ENCODE measurements around the gene PROK1.
"Not testable (repeated sequence)": the region's sequence is repeated elsewhere in the genome, so short reads cannot be mapped to it uniquely, and the experiment has no call there.

Gene PROK1, protein sequence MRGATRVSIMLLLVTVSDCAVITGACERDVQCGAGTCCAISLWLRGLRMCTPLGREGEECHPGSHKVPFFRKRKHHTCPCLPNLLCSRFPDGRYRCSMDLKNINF

GRCh38 chr1:110450929-110451328, at the start of gene PROK1:
PROK1 (plus strand) TSS chr1:110451149; CDS start chr1:110451217, 68 bp downstream.
- DNase-seq = no peak

- no peak for DNase-seq
These were observed 47.1 kb upstream of the PROK1 start for GRCh38 chr1:110403805-110404204.

GRCh38 chr1:110404401-110404800, 46.5 kb upstream of the PROK1 start:
- DNase-seq = no peak

DNA sequence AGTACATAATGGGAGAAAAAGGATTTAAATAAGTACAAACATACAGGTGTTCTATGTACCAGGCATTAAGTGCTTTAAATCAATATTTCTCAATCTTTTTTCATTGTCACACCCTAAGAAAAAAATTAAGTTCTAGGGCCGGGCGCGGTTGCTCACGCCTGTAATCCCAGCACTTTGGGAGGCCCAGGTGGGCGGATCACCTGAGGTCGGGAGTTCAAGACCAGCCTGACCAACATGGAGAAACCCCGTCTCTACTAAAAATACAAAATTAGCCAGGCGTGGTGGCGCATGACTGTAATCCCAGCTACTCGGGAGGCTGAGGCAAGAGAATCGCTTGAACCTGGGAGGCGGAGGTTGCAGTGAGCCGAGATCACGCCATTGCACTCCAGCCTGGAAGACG, 44.5 kb upstream of the PROK1 start:
- DNase-seq = not testable (repeated sequence)

DNA sequence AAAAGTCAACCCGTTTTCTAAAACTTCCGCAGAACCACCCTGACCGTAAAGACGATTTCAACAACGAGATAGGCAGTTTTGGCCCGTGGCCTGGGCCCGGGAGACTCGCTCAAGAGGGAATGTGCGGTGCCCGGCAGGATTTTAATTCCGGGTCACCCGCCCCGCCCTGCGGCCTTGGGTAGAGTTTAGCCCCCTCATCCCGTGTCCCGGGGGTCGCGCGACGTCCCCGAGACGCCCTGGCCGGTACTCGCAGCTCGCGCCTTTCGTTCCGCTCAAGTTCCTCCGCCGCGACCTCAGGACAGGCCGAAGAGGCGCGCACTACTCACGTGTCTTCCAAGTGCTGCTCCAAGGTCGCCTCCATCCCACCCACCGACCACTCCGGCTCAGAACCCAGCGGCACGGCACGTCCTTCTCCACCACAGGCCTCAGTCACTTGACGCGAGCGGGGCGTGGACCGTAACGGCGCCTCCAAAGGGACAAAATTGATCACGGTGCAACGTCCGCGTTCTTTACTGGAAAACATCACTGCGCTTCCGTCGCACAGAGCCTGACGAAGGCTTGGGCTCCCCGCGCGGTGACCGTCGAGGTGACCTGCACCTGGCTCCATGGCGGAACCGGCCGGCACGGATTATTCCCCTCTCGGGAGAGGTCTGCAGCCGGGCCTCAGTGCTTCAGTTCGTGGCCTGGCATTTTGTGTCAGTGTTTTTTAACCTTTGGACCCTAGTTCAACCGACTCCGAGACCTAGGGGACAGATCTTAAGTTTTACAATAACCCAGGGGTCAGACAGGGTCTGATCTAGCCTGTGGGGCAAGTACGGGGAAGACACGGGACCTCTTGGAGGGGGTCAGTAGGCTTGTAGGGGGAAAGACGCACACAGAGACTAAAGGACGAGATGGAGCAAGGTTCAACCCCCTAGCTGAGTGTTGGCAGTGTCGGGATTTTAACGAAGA, 43.4 kb upstream of the PROK1 start, which contains the start of gene LAMTOR5:
TSS of gene LAMTOR5 (minus strand) at position 435 of the 951 bp plus-strand sequence. CDS start at position 361, 74 bp downstream.
- peak; percentile 73 to 92 for DNase-seq

GRCh38 chr1:110408488-110408887, 42.5 kb upstream of the PROK1 start:
- DNase-seq = no peak

DNA sequence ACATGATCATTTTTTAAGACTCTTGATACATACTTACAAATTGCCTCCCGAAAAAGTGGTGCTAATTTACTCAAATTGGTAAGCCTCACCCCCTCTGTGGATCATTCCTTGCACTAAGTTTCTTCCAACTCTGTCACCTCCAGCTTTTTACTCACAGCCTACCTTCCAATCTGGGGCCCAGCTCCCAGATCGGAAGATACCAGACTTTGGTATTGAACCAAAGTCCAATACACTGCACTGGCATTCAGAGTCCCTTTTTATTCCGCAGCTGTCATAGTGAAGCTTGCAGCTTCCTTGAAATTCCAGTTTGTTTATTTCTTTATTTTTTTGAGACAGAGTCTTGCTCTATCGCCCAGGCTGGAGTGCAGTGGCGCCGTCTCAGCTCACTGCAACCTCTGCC, 41.6 kb upstream of the PROK1 start:
- DNase-seq = no peak

DNA sequence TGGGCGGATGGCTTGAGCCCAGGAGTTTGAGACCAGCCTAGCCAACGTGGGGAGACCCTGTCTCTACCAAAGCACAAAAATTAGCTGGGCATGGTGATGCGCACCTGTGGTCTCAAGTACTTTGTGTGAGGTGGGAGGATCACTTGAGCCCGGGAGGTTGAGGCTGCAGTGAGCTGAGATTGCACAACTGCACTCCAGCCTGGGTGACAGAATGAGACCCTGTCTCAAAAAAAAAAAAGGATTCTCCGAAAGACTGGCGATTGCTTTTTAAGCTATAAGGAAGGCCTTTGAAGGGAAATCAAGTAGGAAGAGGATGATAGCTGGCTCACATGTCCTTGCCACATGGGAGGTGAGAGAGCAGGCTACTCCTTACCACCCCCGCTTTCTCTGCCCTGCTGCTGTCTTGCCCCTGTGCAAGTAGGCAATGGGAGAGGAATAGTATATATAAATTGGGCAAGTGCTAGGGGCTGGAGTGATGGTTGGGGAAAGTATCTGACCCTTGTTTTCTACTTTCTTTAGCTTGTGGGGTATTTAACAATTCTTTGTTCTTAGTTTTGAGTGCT, 39.7 kb upstream of the PROK1 start:
- no peak for DNase-seq

- peak; percentile 39 to 48 for DNase-seq
These were observed 38.4 kb upstream of the PROK1 start for GRCh38 chr1:110412576-110412975.

- DNase-seq = not testable (repeated sequence)
These were observed 37.9 kb upstream of the PROK1 start for GRCh38 chr1:110413045-110413444.

DNA sequence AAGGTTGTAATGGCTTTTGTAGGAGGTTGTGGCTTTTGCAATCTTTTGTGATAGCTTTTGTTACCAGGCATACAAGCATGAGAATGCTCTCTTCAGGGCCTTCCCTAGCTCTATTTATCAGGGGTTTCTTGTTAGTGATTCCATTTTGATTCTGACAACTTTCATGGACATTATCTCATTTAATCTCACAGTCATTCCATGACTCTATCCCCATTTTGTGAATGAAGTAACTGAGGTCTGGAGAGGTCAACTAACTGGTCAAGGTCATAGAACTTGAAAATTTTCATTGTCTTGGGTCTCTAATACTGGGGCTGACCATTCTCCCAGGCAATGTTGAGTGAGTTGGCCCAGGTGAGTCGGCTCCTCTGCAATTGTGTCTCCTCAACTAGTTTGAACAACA, 32.2 kb upstream of the PROK1 start:
- DNase-seq = no peak

GRCh38 chr1:110420023-110420662, 30.8 kb upstream of the PROK1 start:
- no peak for DNase-seq

- peak in 1 of 2 donors; percentile 60 for DNase-seq
These were observed 29.8 kb upstream of the PROK1 start for GRCh38 chr1:110420874-110421793.

DNA sequence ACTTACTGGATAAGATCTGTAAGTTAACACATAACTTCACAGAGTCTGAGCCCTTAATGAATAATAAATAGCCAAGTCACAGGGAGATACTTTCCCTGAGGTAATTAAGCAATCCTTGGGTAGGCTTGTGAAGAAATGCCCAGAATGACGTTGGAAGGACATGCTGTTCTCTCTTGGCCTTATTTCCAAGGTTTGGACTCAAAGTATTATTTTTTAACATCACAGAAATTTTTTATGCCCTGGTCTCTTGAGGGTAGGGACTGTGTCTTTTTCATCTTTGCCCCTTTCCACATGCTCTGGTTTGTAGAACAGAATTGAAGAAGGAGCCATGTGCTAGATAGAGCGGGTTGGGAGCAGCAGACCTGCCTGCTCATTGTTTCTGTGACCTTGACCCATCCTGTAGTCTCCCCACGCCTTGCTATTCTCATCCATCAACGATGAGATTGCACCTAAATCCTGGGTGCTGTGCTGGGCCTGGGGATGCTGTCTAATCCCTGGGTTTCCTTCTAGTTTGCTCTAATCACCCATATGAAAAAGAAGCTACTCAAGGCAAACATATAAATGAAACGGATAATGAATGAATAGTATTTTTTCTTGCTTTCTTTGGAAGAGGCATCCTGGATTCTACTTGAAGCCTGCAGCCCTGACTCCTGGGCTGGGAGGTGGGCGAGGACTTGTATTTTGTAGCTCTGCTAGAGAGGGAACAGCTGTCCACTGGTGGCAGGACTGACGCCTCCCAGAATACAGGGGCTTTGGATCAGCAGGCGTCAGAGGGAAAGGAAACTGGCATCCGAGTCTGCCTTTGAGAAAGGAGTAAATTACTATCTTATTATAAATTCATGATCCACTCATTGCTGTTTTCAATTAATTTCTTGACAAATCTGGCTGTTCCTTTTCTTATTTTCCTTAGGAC, 26.0 kb upstream of the PROK1 start:
- no peak for DNase-seq

- DNase-seq = no peak
These were observed 25.3 kb upstream of the PROK1 start for GRCh38 chr1:110425612-110426152.

- peak in 1 of 2 donors; percentile 1 for DNase-seq
These were observed 24.1 kb upstream of the PROK1 start for GRCh38 chr1:110426854-110427253.

DNA sequence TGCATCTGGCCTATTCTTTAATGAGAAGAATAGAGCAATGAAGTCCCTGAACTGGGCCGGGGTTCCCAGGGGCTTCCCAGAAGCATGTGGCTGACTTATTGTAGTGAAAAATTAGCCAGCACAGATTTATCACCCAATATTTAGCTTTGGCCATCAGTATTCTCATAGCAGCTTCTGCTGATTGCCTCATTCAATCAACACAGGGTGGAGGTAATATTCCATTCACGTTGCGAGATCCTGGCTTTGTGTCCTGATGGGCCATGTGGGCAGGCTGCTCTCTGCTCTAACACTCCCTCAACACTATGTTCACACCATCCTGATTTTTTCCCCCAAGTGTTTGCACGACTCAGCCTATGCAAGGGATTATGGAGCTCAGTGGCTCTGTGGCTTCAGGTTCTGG, 22.0 kb upstream of the PROK1 start:
- DNase-seq = no peak

DNA sequence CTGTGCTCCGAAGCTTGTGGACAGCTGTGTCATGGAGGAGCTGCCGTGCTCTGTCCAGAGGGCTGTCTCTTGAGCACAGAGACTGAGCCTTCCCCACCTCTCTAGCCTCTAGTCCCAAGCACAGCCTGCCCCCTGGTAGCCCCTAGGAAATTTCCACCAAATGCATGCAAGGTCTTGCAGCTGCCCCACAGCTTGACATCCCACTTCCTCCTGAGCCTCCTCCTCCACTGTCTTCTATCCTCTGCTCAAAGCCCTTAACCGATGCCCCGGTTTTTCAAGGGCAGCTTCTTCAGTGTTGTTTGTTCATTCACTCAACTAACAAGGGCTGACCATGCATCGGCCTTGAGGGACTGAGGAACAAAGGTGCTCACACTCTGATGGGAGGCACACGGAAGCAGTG, 20.6 kb upstream of the PROK1 start:
- no peak for DNase-seq

- no peak for DNase-seq
These were observed 20.0 kb upstream of the PROK1 start for GRCh38 chr1:110430901-110431300.

- DNase-seq = no peak
These were observed 17.7 kb upstream of the PROK1 start for GRCh38 chr1:110433213-110433612.

- no peak for DNase-seq
These were observed 17.1 kb upstream of the PROK1 start for GRCh38 chr1:110433803-110434202.

Measured in bone marrow (tissue), 2 donors.